Smooth muscle cell (in vitro differentiated cells): Measurements from ENCODE around the gene TMEM219. TPM values are rescaled to one million over a fixed set of nuclear protein-coding genes. Genes with fewer than 3 reads are reported as not detected.

ENCODE experiments used
- DNase-seq: peaks from one replicate; lab custom pipeline; 2025; ENCODE audit not compliant: unreplicated experiment; lab: John Stamatoyannopoulos, UW
- H2AFZ ChIP-seq: fragments of 200-600 bp; sonication (generic); 2 replicates; pipeline ENCODE4 v1.6.0; 2016; ENCODE audit warnings: antibody characterized with exemption, low read depth, mild to moderate bottlenecking
- H3F3A ChIP-seq: fragments of 200-600 bp; sonication (generic); 2 replicates; pipeline ENCODE4 v1.6.0; 2017; ENCODE audit warnings: antibody characterized with exemption, low read depth
- H3K27ac ChIP-seq: fragments of 200-600 bp; sonication (generic); 2 replicates; pipeline ENCODE4 v1.5.1; 2016; ENCODE audit warnings: low read depth, mild to moderate bottlenecking
- H3K27me3 ChIP-seq: fragments of 200-600 bp; sonication (generic); 2 replicates; pipeline ENCODE4 v1.6.1; 2016; ENCODE audit warnings: low read depth, mild to moderate bottlenecking
- H3K36me3 ChIP-seq: fragments of 200-600 bp; sonication (generic); 2 replicates; pipeline ENCODE4 v1.5.1; 2016; ENCODE audit warnings: low read depth
- H3K4me1 ChIP-seq: fragments of 200-600 bp; sonication (generic); 2 replicates; pipeline ENCODE4 v1.5.1; 2016; ENCODE audit warnings: low read depth
- H3K4me2 ChIP-seq: fragments of 200-600 bp; sonication (generic); 2 replicates; pipeline ENCODE4 v1.6.0; 2016; ENCODE audit warnings: mild to moderate bottlenecking
- H3K4me3 ChIP-seq: fragments of 200-600 bp; sonication (generic); 2 replicates; pipeline ENCODE4 v1.5.1; 2016; ENCODE audit warnings: mild to moderate bottlenecking
- H3K79me2 ChIP-seq: fragments of 200-600 bp; sonication (generic); 2 replicates; pipeline ENCODE4 v1.6.0; 2016; ENCODE audit warnings: low read depth, mild to moderate bottlenecking
- H3K9ac ChIP-seq: fragments of 200-600 bp; sonication (generic); 2 replicates; pipeline ENCODE4 v1.6.0; 2016; ENCODE audit warnings: low read depth
- H3K9me3 ChIP-seq: fragments of 200-600 bp; sonication (generic); replicated peaks from 2 replicates; pipeline ENCODE4 v1.5.1; 2016; ENCODE audit warnings: low read depth
- H4K20me1 ChIP-seq: fragments of 200-600 bp; sonication (generic); 2 replicates; pipeline ENCODE4 v1.6.0; 2016; ENCODE audit warnings: low read depth
- CTCF ChIP-seq: fragments of 200-600 bp; sonication (generic); IDR thresholded peaks from 2 replicates; pipeline ENCODE4 v1.5.1; 2017; ENCODE audit warnings: borderline replicate concordance, mild to moderate bottlenecking, antibody characterized with exemption; ENCODE audit not compliant: insufficient read depth, poor library complexity, severe bottlenecking
- WGBS: methylation state at CpG from one replicate; pipeline ENCODE4 v1.1.7; 2016; ENCODE audit warnings: low lambda C conversion rate; 5-methylcytosine and 5-hydroxymethylcytosine counted together
- polyA plus RNA-seq: library from polyadenylated mRNA; unstranded; fragments of >200 nt; fragmentation: Nextera tagmentation; extraction: Ambion mirVana; gene quantifications from 2 replicates; pipeline ENCODE4 v1.2.1, GENCODE V29; 2016
- total RNA-seq: library from RNA; depleted of rRNA; stranded (reverse); fragments of >200 nt; gene quantifications from 2 replicates; pipeline ENCODE4 v1.2.3, GENCODE V29; 2014

TMEM219 gene
- total and polyA plus RNA-seq, 2 experiments from 2014 or later: 99.2 to 186 TPM

GRCh38 chr16:29975811-29976511, 14.1 kb downstream of the TMEM219 start:
- 59% methylated on average over 6 of the region's 6 CpGs for WGBS
- Histone ChIP-seq H3K79me2 (peaks cover 42% of the 10 kb centered on the region), H3K9me3 (no peaks in the 10 kb centered on the region), H3F3A (peaks cover 16% of the 10 kb centered on the region), H4K20me1 (peaks cover 56% of the 10 kb centered on the region), H3K9ac (no peak overlapping the region), H3K36me3 (peaks cover 6% of the 10 kb centered on the region), H3K4me1 (peaks cover 25% of the 10 kb centered on the region), H3K4me3 (peak overlapping the region; percentile 84), H3K27me3 (no peaks in the 10 kb centered on the region), H3K27ac (no peak overlapping the region), H2AFZ (no peak overlapping the region), H3K4me2 (peak overlapping the region; percentile 99)
- no peak for DNase-seq
- no peak for TF ChIP-seq CTCF

GRCh38 chr16:29977063-29977825, 15.4 kb downstream of the TMEM219 start:
- H3K36me3 ChIP-seq: peaks cover 6% of the 10 kb centered on the region
- H3K4me2 ChIP-seq: peak overlapping the region; percentile 99
- H3K9ac ChIP-seq: no peak overlapping the region
- H3K79me2 ChIP-seq: peaks cover 42% of the 10 kb centered on the region
- H3K9me3 ChIP-seq: no peaks in the 10 kb centered on the region
- DNase-seq: no peak
- H3K27ac ChIP-seq: no peak overlapping the region
- no peak for TF ChIP-seq CTCF
- peaks cover 25% of the 10 kb centered on the region for H3K4me1 ChIP-seq
- no peak overlapping the region for H3K4me3 ChIP-seq
- H2AFZ ChIP-seq: no peak overlapping the region
- no peaks in the 10 kb centered on the region for H3K27me3 ChIP-seq
- WGBS: 89% methylated on average over 9 of the region's 9 CpGs
- peaks cover 10% of the 10 kb centered on the region for H3F3A ChIP-seq
- peaks cover 56% of the 10 kb centered on the region for H4K20me1 ChIP-seq

- Histone ChIP-seq H3K79me2 (peaks cover 42% of the 10 kb centered on the region), H4K20me1 (peaks cover 56% of the 10 kb centered on the region), H3F3A (peaks cover 1% of the 10 kb centered on the region), H3K4me2 (no peak overlapping the region), H3K27me3 (no peaks in the 10 kb centered on the region), H3K4me1 (peaks cover 25% of the 10 kb centered on the region), H3K36me3 (peaks cover 6% of the 10 kb centered on the region), H3K9me3 (no peaks in the 10 kb centered on the region), H3K4me3 (no peak overlapping the region), H3K27ac (no peak overlapping the region), H3K9ac (no peak overlapping the region), H2AFZ (no peak overlapping the region)
- no peak for TF ChIP-seq CTCF
- WGBS: 97% methylated on average over 9 of the region's 9 CpGs
- no peak for DNase-seq
These were observed 16.2 kb downstream of the TMEM219 start for GRCh38 chr16:29978081-29978480.
